PC-9 (cell line): Measurements from ENCODE around the gene TBPL1. TPM values are rescaled to one million over a fixed set of nuclear protein-coding genes. Genes with fewer than 3 reads are reported as not detected.

ENCODE experiments used
- BruUV-seq: library from RNA; stranded (reverse); fragments of 400-500 nt; replicated peaks from 2 replicates; lab custom pipeline; 2021; lab: Mats Ljungman, UMichigan
- CTCF ChIA-PET: fragments of 300-600 bp; sonication (Branson Sonifier 250); formaldehyde crosslinking; loops from one replicate; lab custom pipeline; 2022; ENCODE audit warnings: antibody characterized with exemption; lab: Charles Lee
- POLR2A ChIA-PET: fragments of 300-600 bp; sonication (Branson Sonifier 250); formaldehyde crosslinking; loops from one replicate; lab custom pipeline; 2022; ENCODE audit warnings: antibody characterized with exemption; ENCODE audit not compliant: unreplicated experiment; lab: Charles Lee
- DNase-seq, 2 experiments: peaks; one replicate each; pipeline versions ENCODE4 v3.0.0 to v3.0.0-alpha.2; 2015 to 2022; ENCODE audit warnings: mixed read lengths in 1 of 2
- H2AFZ ChIP-seq: fragments of 200-600 bp; sonication (generic); 2 replicates; pipeline ENCODE4 v1.8.1; 2017; ENCODE audit warnings: antibody characterized with exemption
- H3F3A ChIP-seq: fragments of 200-600 bp; sonication (generic); 2 replicates; pipeline ENCODE4 v1.8.1; 2017; ENCODE audit warnings: antibody characterized with exemption, mild to moderate bottlenecking, low read depth; ENCODE audit not compliant: insufficient read depth
- H3K27ac ChIP-seq: fragments of 200-600 bp; sonication (generic); 2 replicates; pipeline ENCODE4 v1.6.1; 2016; ENCODE audit warnings: mixed run types
- H3K27me3 ChIP-seq: fragments of 200-600 bp; sonication (generic); 2 replicates; pipeline ENCODE4 v1.6.1; 2016; ENCODE audit warnings: low read depth, mixed run types; ENCODE audit not compliant: insufficient read depth
- H3K36me3 ChIP-seq: fragments of 200-600 bp; sonication (generic); 2 replicates; pipeline ENCODE4 v1.6.1; 2016; ENCODE audit warnings: low read depth, mixed run types
- H3K4me1 ChIP-seq: fragments of 200-600 bp; sonication (generic); replicated peaks from 2 replicates; pipeline ENCODE4 v1.6.1; 2016; ENCODE audit warnings: mixed run types; ENCODE audit not compliant: insufficient read depth
- H3K4me2 ChIP-seq: fragments of 200-600 bp; sonication (generic); 2 replicates; pipeline ENCODE4 v1.6.1; 2017; ENCODE audit warnings: mixed run types
- H3K4me3 ChIP-seq: fragments of 200-600 bp; sonication (generic); 2 replicates; pipeline ENCODE4 v1.6.1; 2016; ENCODE audit warnings: mixed run types
- H3K79me2 ChIP-seq: fragments of 200-600 bp; sonication (generic); 2 replicates; pipeline ENCODE4 v1.6.1; 2017; ENCODE audit warnings: low read depth, mixed run types
- H3K9me2 ChIP-seq: fragments of 200-600 bp; sonication (generic); 2 replicates; pipeline ENCODE4 v1.8.1; 2017; ENCODE audit warnings: mild to moderate bottlenecking; ENCODE audit not compliant: insufficient read depth
- H3K9me3 ChIP-seq: fragments of 200-600 bp; sonication (generic); 2 replicates; pipeline ENCODE4 v1.8.1; 2016; ENCODE audit warnings: low read depth; ENCODE audit not compliant: insufficient read depth
- H4K20me1 ChIP-seq: fragments of 200-600 bp; sonication (generic); 2 replicates; pipeline ENCODE4 v1.8.1; 2017; ENCODE audit not compliant: insufficient read depth
- EZH2 ChIP-seq: fragments of 200-600 bp; sonication (generic); IDR thresholded peaks from 2 replicates; pipeline ENCODE4 v1.8.0; 2017; ENCODE audit warnings: antibody characterized with exemption, low read depth
- intact Hi-C: fragments of 100-400 bp; cut with micrococcal nuclease; formaldehyde crosslinking; loops from one replicate; pipeline ENCODE4 v1.10.0; 2022; ENCODE audit not compliant: unreplicated experiment
- total RNA-seq: library from RNA; stranded (reverse); gene quantifications from 2 replicates; pipeline ENCODE4 v1.2.3, GENCODE V29; 2021
- TF ChIP-seq, protein P1 (sequence below): fragments of 200-600 bp; sonication (generic); conservative IDR thresholded peaks from 2 replicates; pipeline ENCODE4 v1.6.1; 2017; ENCODE audit warnings: mixed run types, antibody characterized with exemption, mild to moderate bottlenecking, moderate library complexity

The TBPL1 gene
- total RNA-seq, 1 experiment from 2014 or later, result 21.7 TPM

DNA sequence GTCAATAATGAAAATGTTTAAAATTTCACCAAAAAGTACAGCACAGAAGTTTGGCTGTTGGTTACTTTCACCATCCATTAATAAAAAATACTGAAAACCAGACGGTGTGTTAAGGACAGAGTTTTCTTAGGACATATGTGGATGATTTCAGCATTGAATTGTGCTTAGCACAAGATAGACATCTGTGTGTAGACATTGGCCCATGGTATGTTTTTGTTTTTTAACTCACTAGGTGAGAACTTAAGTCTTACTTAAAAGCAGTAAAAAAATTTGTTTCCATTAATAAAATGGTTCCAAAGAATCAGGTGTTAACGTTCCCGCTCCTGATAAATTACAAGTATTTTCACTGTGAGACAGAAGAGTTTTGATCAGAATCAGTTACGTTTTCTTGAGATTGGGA lies 4.2 kb downstream of the TBPL1 start:
- Histone ChIP-seq H3K4me3 (no peak overlapping the region), H3K36me3 (no peaks in the 10 kb centered on the region), H3K4me1 (peaks cover 24% of the 10 kb centered on the region), H3K27ac (no peak overlapping the region), H3K9me3 (no peaks in the 10 kb centered on the region), H3F3A (peaks cover 5% of the 10 kb centered on the region; the same call in 1 of the 2 replicates), H3K9me2 (no peaks in the 10 kb centered on the region), H4K20me1 (peaks cover 2% of the 10 kb centered on the region), H3K27me3 (no peaks in the 10 kb centered on the region), H3K79me2 (peaks cover 89% of the 10 kb centered on the region), H2AFZ (no peak overlapping the region), H3K4me2 (no peak overlapping the region)
- peak in 1 of 2 experiments; percentile 17 for DNase-seq
- no TSS peak for BruUV-seq
- TF ChIP-seq, protein P1, sequence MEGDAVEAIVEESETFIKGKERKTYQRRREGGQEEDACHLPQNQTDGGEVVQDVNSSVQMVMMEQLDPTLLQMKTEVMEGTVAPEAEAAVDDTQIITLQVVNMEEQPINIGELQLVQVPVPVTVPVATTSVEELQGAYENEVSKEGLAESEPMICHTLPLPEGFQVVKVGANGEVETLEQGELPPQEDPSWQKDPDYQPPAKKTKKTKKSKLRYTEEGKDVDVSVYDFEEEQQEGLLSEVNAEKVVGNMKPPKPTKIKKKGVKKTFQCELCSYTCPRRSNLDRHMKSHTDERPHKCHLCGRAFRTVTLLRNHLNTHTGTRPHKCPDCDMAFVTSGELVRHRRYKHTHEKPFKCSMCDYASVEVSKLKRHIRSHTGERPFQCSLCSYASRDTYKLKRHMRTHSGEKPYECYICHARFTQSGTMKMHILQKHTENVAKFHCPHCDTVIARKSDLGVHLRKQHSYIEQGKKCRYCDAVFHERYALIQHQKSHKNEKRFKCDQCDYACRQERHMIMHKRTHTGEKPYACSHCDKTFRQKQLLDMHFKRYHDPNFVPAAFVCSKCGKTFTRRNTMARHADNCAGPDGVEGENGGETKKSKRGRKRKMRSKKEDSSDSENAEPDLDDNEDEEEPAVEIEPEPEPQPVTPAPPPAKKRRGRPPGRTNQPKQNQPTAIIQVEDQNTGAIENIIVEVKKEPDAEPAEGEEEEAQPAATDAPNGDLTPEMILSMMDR, result no peak
- no peak for TF ChIP-seq EZH2
- ChIA-PET CTCF (no interaction called here), POLR2A (no interaction called here)
- intact Hi-C loops, result no loop called here

DNA sequence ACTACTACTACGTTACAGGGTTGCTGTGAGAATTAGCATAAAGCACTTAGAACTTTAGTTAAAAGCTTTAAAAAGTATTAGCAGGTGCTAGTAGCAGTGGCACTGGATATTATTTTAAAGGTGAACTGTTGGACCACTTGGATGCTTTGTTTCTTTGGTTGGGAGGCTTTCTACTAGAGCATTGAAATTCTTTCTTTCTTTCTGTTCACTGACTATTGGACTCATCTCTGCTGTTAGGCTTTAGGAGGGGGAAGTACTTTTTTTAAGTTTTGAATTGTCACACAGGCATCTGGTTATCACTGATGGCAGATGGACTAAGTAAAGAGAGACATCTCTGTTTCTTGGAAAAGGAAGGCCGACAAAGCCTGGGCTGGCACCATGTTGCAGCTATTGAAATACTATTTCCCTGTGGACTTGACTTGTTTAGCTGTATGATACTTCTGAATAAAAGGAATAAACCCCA lies 4.8 kb downstream of the TBPL1 start:
- Histone ChIP-seq H3K4me1 (peaks cover 24% of the 10 kb centered on the region), H4K20me1 (peaks cover 2% of the 10 kb centered on the region), H3K79me2 (peaks cover 94% of the 10 kb centered on the region), H3K36me3 (no peaks in the 10 kb centered on the region), H2AFZ (no peak overlapping the region), H3K4me2 (no peak overlapping the region), H3K9me2 (no peaks in the 10 kb centered on the region), H3K27me3 (no peaks in the 10 kb centered on the region), H3K9me3 (no peaks in the 10 kb centered on the region), H3K4me3 (no peak overlapping the region), H3K27ac (no peak overlapping the region), H3F3A (no peaks in the 10 kb centered on the region)
- no TSS peak for BruUV-seq
- TF ChIP-seq, protein P1, result no peak
- TF ChIP-seq EZH2, result no peak
- POLR2A ChIA-PET, result interaction anchor here (0.7 kb wide), 1 partner anchor 106 kb away, joined by 3 read pairs; no protein-coding TSS in a partner anchor
- intact Hi-C loops, result no loop called here
- CTCF ChIA-PET, result interaction anchor here (0.5 to 1.2 kb wide), 2 partner anchors 139 to 766 kb away, joined by 3 to 9 read pairs; no protein-coding TSS in a partner anchor
- peak in 1 of 2 experiments; percentile 26 for DNase-seq

DNA sequence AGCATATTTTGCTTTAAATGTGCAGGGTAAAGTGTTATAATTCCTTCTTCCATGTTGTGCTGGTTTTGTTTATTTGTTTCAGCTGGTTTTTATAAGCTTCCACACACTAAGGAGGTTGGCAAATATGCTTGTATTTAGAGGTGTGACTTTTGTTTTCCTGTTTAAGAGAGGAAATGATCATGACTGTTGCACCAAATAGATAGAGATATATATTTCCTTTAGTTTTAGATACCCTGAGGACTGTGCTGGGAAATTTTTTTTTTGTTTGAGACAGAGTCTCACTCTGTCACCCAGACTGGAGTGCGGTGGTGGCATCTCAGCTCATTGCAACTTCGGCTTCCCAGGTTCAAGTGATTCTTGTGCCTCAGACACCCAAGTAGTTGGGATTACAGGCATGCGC lies 5.8 kb downstream of the TBPL1 start:
- Histone ChIP-seq H2AFZ (no peak overlapping the region), H3K4me3 (no peak overlapping the region), H3K79me2 (peaks cover 96% of the 10 kb centered on the region), H3K27ac (no peak overlapping the region), H3K27me3 (no peaks in the 10 kb centered on the region), H3K9me2 (no peaks in the 10 kb centered on the region), H3K9me3 (no peaks in the 10 kb centered on the region), H4K20me1 (peaks cover 2% of the 10 kb centered on the region), H3K36me3 (no peaks in the 10 kb centered on the region), H3F3A (no peaks in the 10 kb centered on the region), H3K4me2 (no peak overlapping the region), H3K4me1 (peaks cover 24% of the 10 kb centered on the region)
- BruUV-seq, result no TSS peak
- CTCF ChIA-PET, result interaction anchor here (1.2 kb wide), 1 partner anchor 138 kb away, joined by 3 read pairs; no protein-coding TSS in a partner anchor
- no peak for TF ChIP-seq EZH2
- TF ChIP-seq, protein P1, result no peak
- DNase-seq, result no peak
- intact Hi-C loops, result no loop called here
- POLR2A ChIA-PET, result interaction anchor here (0.5 kb wide), 1 partner anchor 14 kb away, joined by 3 read pairs; no protein-coding TSS in a partner anchor
